ENCODE results near the gene EPYC.

DNA sequence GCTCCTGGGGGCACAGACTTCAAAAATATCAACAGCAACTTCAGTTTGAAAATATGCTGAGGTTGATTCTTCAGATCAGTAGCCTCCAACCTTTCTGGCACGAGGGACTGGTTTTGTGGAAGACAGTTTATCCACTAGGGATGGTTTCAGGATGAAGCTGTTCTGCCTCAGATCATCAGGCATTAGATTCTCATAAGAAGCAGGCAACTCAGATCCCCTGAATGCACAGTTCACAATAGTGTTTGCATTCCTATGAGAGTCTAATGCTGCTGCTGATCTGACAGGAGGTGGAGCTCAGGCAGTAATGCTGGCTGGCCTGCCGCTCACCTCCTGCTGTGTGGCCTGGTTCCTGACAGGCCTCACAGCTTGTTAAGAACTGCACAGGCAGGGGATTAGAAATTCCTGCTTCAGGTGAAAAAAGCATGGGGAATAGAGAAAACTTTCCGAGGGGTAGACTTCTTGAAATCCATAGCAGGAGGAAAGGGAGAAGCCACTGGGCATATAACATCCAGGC lies 12.8 kb downstream of the EPYC start:
- TF ChIP-seq, protein P1, sequence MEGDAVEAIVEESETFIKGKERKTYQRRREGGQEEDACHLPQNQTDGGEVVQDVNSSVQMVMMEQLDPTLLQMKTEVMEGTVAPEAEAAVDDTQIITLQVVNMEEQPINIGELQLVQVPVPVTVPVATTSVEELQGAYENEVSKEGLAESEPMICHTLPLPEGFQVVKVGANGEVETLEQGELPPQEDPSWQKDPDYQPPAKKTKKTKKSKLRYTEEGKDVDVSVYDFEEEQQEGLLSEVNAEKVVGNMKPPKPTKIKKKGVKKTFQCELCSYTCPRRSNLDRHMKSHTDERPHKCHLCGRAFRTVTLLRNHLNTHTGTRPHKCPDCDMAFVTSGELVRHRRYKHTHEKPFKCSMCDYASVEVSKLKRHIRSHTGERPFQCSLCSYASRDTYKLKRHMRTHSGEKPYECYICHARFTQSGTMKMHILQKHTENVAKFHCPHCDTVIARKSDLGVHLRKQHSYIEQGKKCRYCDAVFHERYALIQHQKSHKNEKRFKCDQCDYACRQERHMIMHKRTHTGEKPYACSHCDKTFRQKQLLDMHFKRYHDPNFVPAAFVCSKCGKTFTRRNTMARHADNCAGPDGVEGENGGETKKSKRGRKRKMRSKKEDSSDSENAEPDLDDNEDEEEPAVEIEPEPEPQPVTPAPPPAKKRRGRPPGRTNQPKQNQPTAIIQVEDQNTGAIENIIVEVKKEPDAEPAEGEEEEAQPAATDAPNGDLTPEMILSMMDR (IDR thresholded peaks at IDR 0.05; ENCODE audit: borderline replicate concordance, extremely low read depth, low read length, poor library complexity, severe bottlenecking): no peak
- no peak for TF ChIP-seq EZH2 (IDR thresholded peaks at IDR 0.05; ENCODE audit: borderline replicate concordance, low read depth, low read length, severe bottlenecking)
